Measurements from ENCODE around the gene SDF4.

GRCh38 chr1:1233567-1233892 is 1.7 kb upstream of the SDF4 start:
- TF ChIP-seq CTCF (conservative IDR thresholded peaks at IDR 0.05) (no peak), ZFX (IDR thresholded peaks at IDR 0.05) (no peak)
